Right renal pelvis (tissue), 4 donors: ENCODE results near the gene USHBP1. TPM values are rescaled to one million over a fixed set of nuclear protein-coding genes. Genes with fewer than 3 reads are reported as not detected.

Experiments used
- DNase-seq, 4 donors: peaks; one replicate each; pipeline ENCODE4 v3.0.0-alpha.2; 2013; ENCODE audit warnings: low read depth in 4 of 4, low spot score in 3 of 4, missing footprints in 1 of 4
- polyA plus RNA-seq, 4 donors: library from polyadenylated mRNA; unstranded; fragments of 120-200 nt; gene quantifications; one replicate each; pipeline ENCODE4 v1.2.1, GENCODE V29; 2013; ENCODE audit not compliant: insufficient read length in 4 of 4

Gene USHBP1
- polyA plus RNA-seq, 4 donors: 5.6 to 7.3 (median 6.3) TPM

- no peak for DNase-seq
Observed at GRCh38 chr19:17266589-17266974, 2.0 kb upstream of the USHBP1 start.

GRCh38 chr19:17266026-17266425 lies 1.5 kb upstream of the USHBP1 start:
- no peak for DNase-seq

GRCh38 chr19:17263712-17264640 lies 569 bp downstream of the USHBP1 start:
- DNase-seq: no peak

GRCh38 chr19:17262557-17262956 lies 2.0 kb downstream of the USHBP1 start:
- DNase-seq: no peak

GRCh38 chr19:17260842-17261325 lies 3.7 kb downstream of the USHBP1 start:
- no peak for DNase-seq

GRCh38 chr19:17259934-17260333 lies 4.6 kb downstream of the USHBP1 start:
- no peak for DNase-seq

GRCh38 chr19:17259118-17259780 lies 5.3 kb downstream of the USHBP1 start:
- DNase-seq: no peak

- no peak for DNase-seq
Observed at GRCh38 chr19:17256130-17256529, 8.4 kb downstream of the USHBP1 start.

GRCh38 chr19:17255150-17255621 lies 9.4 kb downstream of the USHBP1 start:
- DNase-seq: no peak

GRCh38 chr19:17254636-17255035 lies 9.9 kb downstream of the USHBP1 start:
- no peak for DNase-seq

GRCh38 chr19:17249887-17250548 lies 14.5 kb downstream of the USHBP1 start:
- no peak for DNase-seq

GRCh38 chr19:17248011-17248776 lies 16.4 kb downstream of the USHBP1 start:
- no peak for DNase-seq

- DNase-seq: no peak
Observed at GRCh38 chr19:17246681-17247425, 17.7 kb downstream of the USHBP1 start.

- no peak for DNase-seq
Observed at GRCh38 chr19:17245535-17245984, 19.0 kb downstream of the USHBP1 start, which contains the start of gene NR2F6. Gene NR2F6, minus strand, starts transcription at chr19:17245919. Its CDS starts 699 bp downstream, at chr19:17245220.

- DNase-seq: no peak
Observed at GRCh38 chr19:17244618-17245534, 19.7 kb downstream of the USHBP1 start.

GRCh38 chr19:17243830-17244617 lies 20.5 kb downstream of the USHBP1 start:
- no peak for DNase-seq

- no peak for DNase-seq
Observed at GRCh38 chr19:17243211-17243829, 21.2 kb downstream of the USHBP1 start.
